Chondrocyte (in vitro differentiated cells): ENCODE results near the gene SPHK1. TPM values are rescaled to one million over a fixed set of nuclear protein-coding genes. Genes with fewer than 3 reads are reported as not detected.

Experiments used
- DNase-seq: peaks from one replicate; pipeline ENCODE4 v3.0.0; 2021; ENCODE audit warnings: mixed read lengths, low spot score
- H3K27ac Mint-ChIP-seq: one replicate; pipeline ENCODE4 v1.8.0; 2021; ENCODE audit warnings: mild to moderate bottlenecking, moderate library complexity, mixed read lengths; ENCODE audit not compliant: unreplicated experiment
- H3K27me3 Mint-ChIP-seq: 2 replicates; pipeline ENCODE4 v1.8.0; 2021; ENCODE audit warnings: low read depth, mixed read lengths
- H3K36me3 Mint-ChIP-seq: 2 replicates; pipeline ENCODE4 v1.8.0; 2021; ENCODE audit warnings: low read depth, mixed read lengths
- H3K4me1 Mint-ChIP-seq: 2 replicates; pipeline ENCODE4 v1.8.0; 2021; ENCODE audit warnings: low read depth, mild to moderate bottlenecking, mixed read lengths
- H3K4me3 Mint-ChIP-seq: one replicate; pipeline ENCODE4 v1.8.0; 2021; ENCODE audit warnings: mild to moderate bottlenecking, moderate library complexity, mixed read lengths; ENCODE audit not compliant: unreplicated experiment
- H3K9me3 Mint-ChIP-seq: 2 replicates; pipeline ENCODE4 v1.8.0; 2021; ENCODE audit warnings: low read depth, mixed read lengths
- CTCF ChIP-seq: fragments of 200-600 bp; sonication (generic); IDR thresholded peaks from 2 replicates; pipeline ENCODE4 v1.5.0; 2021; ENCODE audit warnings: antibody characterized with exemption, mild to moderate bottlenecking, moderate library complexity
- total RNA-seq: library from RNA; stranded (reverse); gene quantifications from 3 replicates; pipeline ENCODE4 v1.2.1, GENCODE V29; 2021

Gene SPHK1
- total RNA-seq, 1 donor from 2014 or later, result 12.8 TPM

DNA sequence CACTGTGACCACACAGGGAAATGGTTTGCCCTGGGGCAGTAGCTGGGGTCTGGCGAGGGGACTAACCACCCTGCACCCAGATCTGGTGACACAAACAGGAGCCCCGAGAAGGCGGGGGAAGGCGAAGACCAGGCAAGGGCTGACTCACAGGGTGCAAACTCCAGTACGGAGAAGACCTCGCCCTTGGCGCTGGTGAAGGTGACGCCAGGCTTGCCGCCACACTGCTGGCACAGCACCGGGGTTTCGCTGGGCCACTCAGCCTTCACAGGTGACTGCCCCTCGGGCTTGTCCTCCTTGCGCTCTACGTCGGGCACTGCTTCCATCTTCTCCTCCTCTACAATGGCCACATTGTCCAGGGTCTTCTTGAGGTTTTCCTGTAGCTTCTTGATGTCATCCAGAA is 11.6 kb downstream of the SPHK1 start:
- no peaks in the 10 kb centered on the region for H3K27me3 Mint-ChIP-seq
- H3K36me3 Mint-ChIP-seq, result peaks cover 32% of the 10 kb centered on the region
- no peak for DNase-seq
- H3K4me1 Mint-ChIP-seq, result no peaks in the 10 kb centered on the region
- H3K4me3 Mint-ChIP-seq, result no peak overlapping the region
- no peak for TF ChIP-seq CTCF
- H3K27ac Mint-ChIP-seq, result no peak overlapping the region
- H3K9me3 Mint-ChIP-seq, result no peaks in the 10 kb centered on the region

GRCh38 chr17:76397184-76397583 is 12.8 kb downstream of the SPHK1 start:
- Mint-ChIP-seq H3K4me3 (no peak overlapping the region), H3K9me3 (no peaks in the 10 kb centered on the region), H3K36me3 (peaks cover 35% of the 10 kb centered on the region), H3K27ac (no peak overlapping the region), H3K4me1 (no peaks in the 10 kb centered on the region), H3K27me3 (no peaks in the 10 kb centered on the region)
- no peak for TF ChIP-seq CTCF
- no peak for DNase-seq

DNA sequence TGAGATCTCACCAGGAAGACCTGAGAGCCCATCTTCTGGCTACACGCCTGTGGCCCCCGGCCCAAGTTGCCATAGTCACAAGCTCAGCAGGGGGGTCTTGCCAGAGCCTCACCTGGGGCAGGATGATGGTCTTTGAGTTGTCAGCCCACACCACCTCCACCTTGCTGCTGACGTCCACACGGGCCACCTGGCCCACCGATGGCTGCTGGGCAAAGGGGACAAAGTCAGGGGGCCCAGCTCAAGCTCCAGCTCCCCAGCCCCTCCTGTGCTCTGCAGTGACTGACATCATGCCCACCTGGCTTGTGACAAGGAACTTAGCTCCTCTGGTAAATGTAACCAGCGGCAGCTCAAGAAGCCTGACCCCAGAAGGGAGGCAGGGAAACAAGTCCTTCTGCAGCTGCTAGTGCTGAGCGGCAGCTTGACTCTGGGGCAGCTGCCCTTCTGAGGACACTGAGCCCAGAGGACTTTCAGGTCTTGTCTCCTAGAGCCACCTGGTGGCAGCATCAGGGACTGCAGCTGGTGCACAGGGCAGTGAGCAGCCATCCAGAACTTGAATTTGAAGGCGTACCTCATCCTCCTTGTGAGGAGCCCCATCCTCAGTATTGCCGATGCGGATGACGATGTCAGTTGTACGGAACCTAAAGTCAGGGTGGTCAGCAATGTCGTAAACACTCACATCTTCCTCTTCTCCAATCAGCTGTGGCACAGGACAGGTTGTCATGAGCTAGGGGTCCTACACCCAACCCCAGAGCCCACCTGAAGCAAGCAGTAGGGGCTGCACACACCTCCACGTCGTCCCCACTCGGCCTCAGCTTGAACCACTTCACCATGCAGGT is 13.5 kb downstream of the SPHK1 start:
- no peak overlapping the region for H3K4me3 Mint-ChIP-seq
- no peaks in the 10 kb centered on the region for H3K27me3 Mint-ChIP-seq
- H3K27ac Mint-ChIP-seq, result no peak overlapping the region
- DNase-seq, result peak; percentile 94
- no peaks in the 10 kb centered on the region for H3K9me3 Mint-ChIP-seq
- H3K36me3 Mint-ChIP-seq, result peaks cover 40% of the 10 kb centered on the region
- H3K4me1 Mint-ChIP-seq, result no peaks in the 10 kb centered on the region
- TF ChIP-seq CTCF, result peak; percentile 91

DNA sequence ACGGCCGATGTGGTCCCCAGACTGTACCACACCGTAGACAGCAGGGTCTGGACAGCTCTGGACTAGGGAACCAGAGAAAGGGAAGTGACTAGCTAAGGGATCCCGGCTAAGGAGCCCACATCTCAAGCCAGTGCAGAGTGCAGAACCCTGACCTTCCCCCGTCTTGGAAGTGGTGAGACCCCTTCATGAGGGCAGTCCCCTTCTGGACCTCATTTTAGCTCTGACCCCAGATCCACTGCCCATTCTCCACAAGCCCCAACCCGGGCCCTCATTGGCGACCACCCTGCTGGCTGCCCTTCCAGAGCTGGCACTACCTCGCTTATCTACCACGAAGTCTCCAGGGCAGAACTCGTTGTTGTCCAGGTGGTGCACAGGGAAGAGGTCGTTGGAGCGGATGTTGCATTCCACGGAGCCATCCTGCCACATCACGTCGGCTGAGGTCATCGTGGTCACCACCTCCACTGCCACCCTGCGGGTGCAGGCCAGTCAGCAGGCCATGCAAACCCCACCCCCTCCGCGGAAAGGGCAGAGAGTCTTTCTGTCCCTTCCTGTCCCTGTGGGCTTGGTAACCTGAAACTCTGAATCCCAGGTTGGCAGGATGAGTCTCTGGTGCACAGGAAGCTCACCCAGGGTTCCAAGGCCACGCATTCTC is 14.2 kb downstream of the SPHK1 start:
- H3K27me3 Mint-ChIP-seq, result no peaks in the 10 kb centered on the region

More for the DNA sequence above, 14.2 kb downstream of the SPHK1 start:
- no peaks in the 10 kb centered on the region for H3K4me1 Mint-ChIP-seq
- H3K27ac Mint-ChIP-seq, result no peak overlapping the region
- peaks cover 39% of the 10 kb centered on the region for H3K36me3 Mint-ChIP-seq
- DNase-seq, result peak; percentile 90
- no peaks in the 10 kb centered on the region for H3K9me3 Mint-ChIP-seq
- no peak overlapping the region for H3K4me3 Mint-ChIP-seq
- TF ChIP-seq CTCF, result no peak
